ENCODE results near the gene PTPRS.

The PTPRS gene

DNA sequence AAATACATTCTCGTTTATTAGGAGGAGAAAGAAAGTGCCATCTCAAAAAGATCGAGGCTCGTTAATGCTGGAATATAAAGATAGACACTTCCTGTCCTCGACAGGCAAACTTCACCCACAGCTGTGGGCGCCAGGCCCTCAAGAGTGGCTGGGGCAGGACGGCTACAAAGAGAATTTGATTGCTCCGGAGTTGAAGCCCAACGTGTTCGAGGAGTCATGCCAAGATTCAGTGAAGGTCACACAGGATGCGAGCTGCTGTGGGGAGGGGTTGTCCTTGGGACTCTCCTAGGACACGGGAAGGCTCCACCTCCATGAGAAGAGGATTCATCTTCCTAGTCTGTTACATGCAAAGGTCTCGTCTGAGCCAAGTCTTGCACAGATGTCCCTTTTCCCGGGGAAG lies 16.3 kb upstream of the PTPRS start:
- Histone ChIP-seq H3K4me3 (ENCODE audit: low read depth, low read length) (no peak overlapping the region), H3K4me1 (no peaks in the 10 kb centered on the region), H3K27me3 (no peaks in the 10 kb centered on the region), H3K36me3 (no peaks in the 10 kb centered on the region), H3K9me3 (no peaks in the 10 kb centered on the region; the same call in 1 of the 2 replicates)
- no peak for DNase-seq
- TF ChIP-seq, protein P1, sequence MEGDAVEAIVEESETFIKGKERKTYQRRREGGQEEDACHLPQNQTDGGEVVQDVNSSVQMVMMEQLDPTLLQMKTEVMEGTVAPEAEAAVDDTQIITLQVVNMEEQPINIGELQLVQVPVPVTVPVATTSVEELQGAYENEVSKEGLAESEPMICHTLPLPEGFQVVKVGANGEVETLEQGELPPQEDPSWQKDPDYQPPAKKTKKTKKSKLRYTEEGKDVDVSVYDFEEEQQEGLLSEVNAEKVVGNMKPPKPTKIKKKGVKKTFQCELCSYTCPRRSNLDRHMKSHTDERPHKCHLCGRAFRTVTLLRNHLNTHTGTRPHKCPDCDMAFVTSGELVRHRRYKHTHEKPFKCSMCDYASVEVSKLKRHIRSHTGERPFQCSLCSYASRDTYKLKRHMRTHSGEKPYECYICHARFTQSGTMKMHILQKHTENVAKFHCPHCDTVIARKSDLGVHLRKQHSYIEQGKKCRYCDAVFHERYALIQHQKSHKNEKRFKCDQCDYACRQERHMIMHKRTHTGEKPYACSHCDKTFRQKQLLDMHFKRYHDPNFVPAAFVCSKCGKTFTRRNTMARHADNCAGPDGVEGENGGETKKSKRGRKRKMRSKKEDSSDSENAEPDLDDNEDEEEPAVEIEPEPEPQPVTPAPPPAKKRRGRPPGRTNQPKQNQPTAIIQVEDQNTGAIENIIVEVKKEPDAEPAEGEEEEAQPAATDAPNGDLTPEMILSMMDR (IDR thresholded peaks at IDR 0.05; ENCODE audit: low read depth, low read length): no peak

DNA sequence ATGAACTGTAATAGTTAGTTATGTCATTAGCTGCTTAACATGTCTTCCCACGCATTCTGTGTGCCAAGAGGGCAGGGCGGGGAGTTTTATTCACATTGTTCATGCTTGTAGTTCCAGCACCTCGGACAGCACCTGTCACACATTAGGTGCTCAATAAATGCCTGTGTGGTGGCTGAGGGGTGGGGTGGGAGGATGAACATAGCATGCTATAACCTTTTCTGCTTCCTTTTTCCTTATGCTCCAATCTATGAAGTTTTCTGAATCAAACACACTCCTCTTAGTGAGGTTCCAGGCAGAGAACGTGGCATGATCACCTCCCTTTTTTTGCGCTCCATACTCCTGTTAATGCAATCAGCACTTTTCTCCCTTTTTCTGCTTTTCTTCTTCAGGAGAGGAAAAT lies 15.8 kb upstream of the PTPRS start:
- H3K4me1 ChIP-seq: no peaks in the 10 kb centered on the region
- TF ChIP-seq, protein P1 (IDR thresholded peaks at IDR 0.05; ENCODE audit: low read depth, low read length): no peak
- H3K27me3 ChIP-seq: no peaks in the 10 kb centered on the region
- H3K4me3 ChIP-seq (ENCODE audit: low read depth, low read length): no peak overlapping the region
- DNase-seq: no peak
- H3K36me3 ChIP-seq: no peaks in the 10 kb centered on the region
- H3K9me3 ChIP-seq: no peaks in the 10 kb centered on the region; the same call in 1 of the 2 replicates

DNA sequence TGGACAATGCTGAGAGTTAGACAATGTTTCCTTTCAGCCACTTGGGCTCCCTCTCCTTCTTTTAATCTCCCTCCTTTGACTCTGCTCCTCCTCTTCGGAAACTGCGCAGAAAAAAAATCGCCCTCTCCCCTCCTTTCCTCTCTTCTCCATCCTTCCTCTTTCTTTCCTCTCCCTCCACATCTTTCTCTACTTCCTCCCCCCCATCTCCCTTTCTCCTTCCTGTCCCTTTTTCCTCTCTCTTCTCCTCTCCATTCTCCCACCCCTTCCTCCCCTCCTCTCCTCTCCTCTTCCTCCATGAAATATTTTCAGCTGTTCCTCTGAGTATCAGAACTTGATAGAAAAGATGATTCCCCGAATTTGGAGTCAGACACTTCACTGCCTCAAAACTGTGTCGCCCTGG lies 15.1 kb upstream of the PTPRS start:
- Histone ChIP-seq H3K4me3 (ENCODE audit: low read depth, low read length) (no peak overlapping the region), H3K9me3 (no peaks in the 10 kb centered on the region; the same call in 1 of the 2 replicates), H3K4me1 (no peaks in the 10 kb centered on the region), H3K27me3 (no peaks in the 10 kb centered on the region), H3K36me3 (no peaks in the 10 kb centered on the region)
- DNase-seq: no peak
- TF ChIP-seq, protein P1 (IDR thresholded peaks at IDR 0.05; ENCODE audit: low read depth, low read length): no peak

DNA sequence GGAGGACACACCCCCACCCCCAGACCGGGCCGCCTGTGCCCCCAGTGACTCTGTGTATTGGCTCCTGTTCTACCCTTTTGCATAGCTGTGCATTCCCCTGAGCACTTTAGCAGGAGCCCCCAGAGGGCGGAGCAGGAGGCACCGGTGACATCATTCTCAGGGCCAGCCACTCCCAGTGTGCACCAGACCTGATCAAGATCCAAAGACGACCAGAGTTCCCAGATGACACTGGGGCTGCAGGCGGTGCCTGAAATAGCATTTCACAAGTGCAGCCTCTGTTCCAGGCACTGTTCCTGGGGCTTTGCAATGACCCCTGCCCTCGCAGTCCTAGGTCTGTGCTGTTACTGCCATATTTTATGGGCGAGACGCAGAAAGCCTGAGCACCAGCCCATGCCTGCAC lies 14.5 kb upstream of the PTPRS start:
- DNase-seq: peak; percentile 38
- TF ChIP-seq, protein P1 (IDR thresholded peaks at IDR 0.05; ENCODE audit: low read depth, low read length): no peak

DNA sequence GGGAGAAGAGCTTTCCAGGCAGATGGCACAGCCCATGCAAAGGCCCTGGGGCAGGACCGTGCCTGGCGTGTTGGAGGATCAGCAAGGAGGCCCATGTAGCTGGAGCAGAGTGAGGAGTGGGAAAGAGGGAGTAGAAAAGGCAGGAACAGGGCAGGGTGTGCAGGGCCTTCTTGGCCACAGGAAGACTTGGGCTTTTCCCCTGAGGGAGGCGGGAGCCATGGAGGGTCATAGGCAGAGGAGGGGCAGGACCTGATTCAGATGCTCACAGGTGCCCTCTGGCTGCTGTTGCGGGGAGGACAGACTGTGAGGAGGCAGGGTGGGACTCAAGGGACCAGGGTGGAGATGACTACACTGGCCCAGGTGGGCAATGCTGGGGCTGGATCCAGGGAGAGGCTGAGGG lies 13.8 kb upstream of the PTPRS start:
- Histone ChIP-seq H3K4me1 (no peaks in the 10 kb centered on the region), H3K4me3 (ENCODE audit: low read depth, low read length) (no peak overlapping the region), H3K9me3 (no peaks in the 10 kb centered on the region; the same call in 1 of the 2 replicates), H3K36me3 (no peaks in the 10 kb centered on the region), H3K27me3 (no peaks in the 10 kb centered on the region)
- TF ChIP-seq, protein P1 (IDR thresholded peaks at IDR 0.05; ENCODE audit: low read depth, low read length): peak; percentile 49
- DNase-seq: peak; percentile 56

More for the DNA sequence above, 14.5 kb upstream of the PTPRS start:
- H3K4me3 ChIP-seq (ENCODE audit: low read depth, low read length): no peak overlapping the region
- no peaks in the 10 kb centered on the region for H3K4me1 ChIP-seq
- H3K9me3 ChIP-seq: no peaks in the 10 kb centered on the region; the same call in 1 of the 2 replicates
- H3K27me3 ChIP-seq: no peaks in the 10 kb centered on the region
- no peaks in the 10 kb centered on the region for H3K36me3 ChIP-seq

DNA sequence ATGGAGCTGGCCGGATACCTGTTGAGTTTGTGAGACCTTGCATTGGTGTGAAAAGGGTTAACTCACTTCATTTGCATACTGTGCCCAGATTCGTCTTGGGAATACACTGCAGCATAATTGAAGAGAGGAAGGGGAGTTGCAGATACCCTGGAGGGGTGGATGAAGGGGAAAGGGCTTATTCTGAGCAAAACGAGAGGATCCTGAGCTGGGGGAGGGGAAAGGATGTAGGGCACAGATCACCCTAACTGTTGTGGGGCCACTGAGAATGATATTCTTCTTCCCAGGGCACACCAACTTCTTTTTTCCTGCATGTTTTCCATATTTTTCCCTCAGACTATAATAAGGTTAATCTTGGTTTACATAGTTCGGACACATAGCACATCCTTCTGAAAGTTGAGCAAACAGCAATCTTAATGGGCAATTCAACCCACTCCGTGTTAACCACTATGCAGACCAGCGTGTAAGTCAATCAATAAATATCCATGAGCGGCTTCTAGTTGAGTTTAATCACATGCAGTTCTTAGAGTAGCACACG lies 11.7 kb upstream of the PTPRS start:
- TF ChIP-seq, protein P1 (IDR thresholded peaks at IDR 0.05; ENCODE audit: low read depth, low read length): no peak
- no peak for DNase-seq

More for the DNA sequence above, 11.7 kb upstream of the PTPRS start:
- H3K4me3 ChIP-seq (ENCODE audit: low read depth, low read length): no peak overlapping the region
- no peaks in the 10 kb centered on the region for H3K9me3 ChIP-seq
- H3K4me1 ChIP-seq: no peaks in the 10 kb centered on the region
- H3K27me3 ChIP-seq: no peaks in the 10 kb centered on the region
- no peaks in the 10 kb centered on the region for H3K36me3 ChIP-seq

All from BE2C (cell line).